ENCODE measurements around the gene ZSWIM4.
A peak's percentile ranks its signal among the peaks of the same experiment; 100 is the strongest.

ZSWIM4 gene

DNA sequence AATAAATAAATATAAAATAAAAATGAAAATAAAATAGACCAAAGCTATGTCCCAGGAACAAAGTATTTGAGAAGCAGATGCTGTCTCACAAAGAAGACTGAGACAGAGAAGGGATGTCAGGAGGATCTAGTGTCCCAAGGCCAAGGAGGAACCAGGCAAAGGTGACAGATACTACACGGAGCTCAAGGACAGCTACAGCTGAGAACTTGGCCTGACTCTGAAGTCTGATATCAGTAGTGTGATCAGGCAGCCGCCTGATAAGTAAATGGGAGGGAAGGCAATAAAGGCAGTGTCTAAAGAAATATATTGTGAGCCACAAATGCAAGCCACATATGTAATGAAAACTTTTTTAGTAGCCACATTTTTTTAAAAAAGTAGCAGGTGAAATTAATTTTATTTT, 61.3 kb downstream of the ZSWIM4 start:
- Histone ChIP-seq H3K27me3 (ENCODE audit: insufficient read depth, low read depth, severe bottlenecking) (no peaks in the 10 kb centered on the region), H3K36me3 (no peaks in the 10 kb centered on the region), H3K27ac (no peak overlapping the region), H3K9me3 (ENCODE audit: severe bottlenecking) (no peaks in the 10 kb centered on the region), H3K4me3 (ENCODE audit: low read depth, low read length) (no peak overlapping the region)
- TF ChIP-seq, protein P1, sequence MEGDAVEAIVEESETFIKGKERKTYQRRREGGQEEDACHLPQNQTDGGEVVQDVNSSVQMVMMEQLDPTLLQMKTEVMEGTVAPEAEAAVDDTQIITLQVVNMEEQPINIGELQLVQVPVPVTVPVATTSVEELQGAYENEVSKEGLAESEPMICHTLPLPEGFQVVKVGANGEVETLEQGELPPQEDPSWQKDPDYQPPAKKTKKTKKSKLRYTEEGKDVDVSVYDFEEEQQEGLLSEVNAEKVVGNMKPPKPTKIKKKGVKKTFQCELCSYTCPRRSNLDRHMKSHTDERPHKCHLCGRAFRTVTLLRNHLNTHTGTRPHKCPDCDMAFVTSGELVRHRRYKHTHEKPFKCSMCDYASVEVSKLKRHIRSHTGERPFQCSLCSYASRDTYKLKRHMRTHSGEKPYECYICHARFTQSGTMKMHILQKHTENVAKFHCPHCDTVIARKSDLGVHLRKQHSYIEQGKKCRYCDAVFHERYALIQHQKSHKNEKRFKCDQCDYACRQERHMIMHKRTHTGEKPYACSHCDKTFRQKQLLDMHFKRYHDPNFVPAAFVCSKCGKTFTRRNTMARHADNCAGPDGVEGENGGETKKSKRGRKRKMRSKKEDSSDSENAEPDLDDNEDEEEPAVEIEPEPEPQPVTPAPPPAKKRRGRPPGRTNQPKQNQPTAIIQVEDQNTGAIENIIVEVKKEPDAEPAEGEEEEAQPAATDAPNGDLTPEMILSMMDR (IDR thresholded peaks at IDR 0.05; ENCODE audit: low read depth, low read length), result no peak
- DNase-seq, result no peak

DNA sequence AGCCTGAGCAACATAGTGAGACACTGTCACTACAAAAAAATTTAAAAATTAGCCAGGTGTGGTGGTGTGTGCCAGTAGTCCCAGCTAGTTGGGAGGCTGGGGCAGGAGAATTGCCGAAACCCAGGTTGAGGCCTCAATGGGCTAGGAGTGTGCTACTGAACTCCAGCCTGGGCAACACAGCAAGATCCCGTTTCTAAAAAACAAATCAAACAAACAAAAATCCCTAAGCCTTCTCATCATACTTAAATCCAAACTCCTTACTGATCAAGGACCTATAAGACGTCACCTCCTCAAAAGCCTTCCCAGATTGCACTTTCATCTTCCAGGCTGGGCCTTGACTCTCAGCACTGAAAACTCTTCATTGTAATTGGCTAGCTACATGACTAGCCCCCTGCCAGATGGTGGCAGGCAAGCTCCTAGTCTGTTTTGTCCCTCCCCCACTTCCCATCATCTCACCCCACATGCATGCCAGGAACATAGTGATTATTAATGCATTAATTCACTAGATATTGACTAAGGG, 64.2 kb downstream of the ZSWIM4 start:
- Histone ChIP-seq H3K9me3 (ENCODE audit: severe bottlenecking) (no peaks in the 10 kb centered on the region), H3K27ac (no peak overlapping the region), H3K36me3 (no peaks in the 10 kb centered on the region), H3K27me3 (ENCODE audit: insufficient read depth, low read depth, severe bottlenecking) (no peaks in the 10 kb centered on the region), H3K4me3 (ENCODE audit: low read depth, low read length) (no peak overlapping the region)
- DNase-seq, result peak; percentile 39
- TF ChIP-seq, protein P1 (IDR thresholded peaks at IDR 0.05; ENCODE audit: low read depth, low read length), result no peak

DNA sequence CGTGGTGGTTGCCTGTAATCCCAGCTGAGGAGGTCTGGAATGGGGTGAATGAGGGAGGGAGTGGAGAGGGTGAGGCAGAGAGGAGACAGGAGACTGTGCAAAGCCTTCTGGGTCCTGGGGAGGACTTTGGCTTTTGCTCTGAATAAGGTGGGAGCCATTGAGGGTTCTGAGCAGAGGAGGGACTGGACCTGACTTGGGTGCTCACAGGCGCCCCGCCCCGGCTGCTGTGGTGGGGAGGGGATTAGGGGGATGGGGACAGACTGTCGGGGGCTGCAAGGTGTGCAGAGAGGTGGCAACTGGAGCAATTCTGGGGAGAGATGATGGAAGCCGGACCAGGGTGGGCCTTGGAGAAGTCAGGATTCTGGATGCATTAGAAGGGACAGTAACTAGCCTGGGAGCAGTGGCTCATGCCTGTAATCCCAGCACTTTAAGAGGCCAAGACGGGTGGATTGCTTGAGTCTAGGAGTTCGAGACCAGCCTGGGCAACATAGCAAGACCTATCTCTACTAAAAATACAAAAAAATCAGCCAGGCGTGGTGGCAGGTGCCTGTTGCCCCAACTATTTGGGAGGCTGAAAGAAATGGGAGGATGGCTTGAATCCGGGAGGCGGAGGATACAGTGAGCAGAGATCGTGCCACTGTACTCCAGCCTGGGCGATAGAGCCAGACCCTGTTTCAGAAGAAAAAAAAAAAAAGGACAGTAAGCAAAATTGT, 65.6 kb downstream of the ZSWIM4 start:
- Histone ChIP-seq H3K9me3 (ENCODE audit: severe bottlenecking) (no peaks in the 10 kb centered on the region), H3K27me3 (ENCODE audit: insufficient read depth, low read depth, severe bottlenecking) (no peaks in the 10 kb centered on the region), H3K36me3 (no peaks in the 10 kb centered on the region), H3K4me3 (ENCODE audit: low read depth, low read length) (no peak overlapping the region), H3K27ac (no peak overlapping the region)
- TF ChIP-seq, protein P1 (IDR thresholded peaks at IDR 0.05; ENCODE audit: low read depth, low read length), result no peak
- no peak for DNase-seq

DNA sequence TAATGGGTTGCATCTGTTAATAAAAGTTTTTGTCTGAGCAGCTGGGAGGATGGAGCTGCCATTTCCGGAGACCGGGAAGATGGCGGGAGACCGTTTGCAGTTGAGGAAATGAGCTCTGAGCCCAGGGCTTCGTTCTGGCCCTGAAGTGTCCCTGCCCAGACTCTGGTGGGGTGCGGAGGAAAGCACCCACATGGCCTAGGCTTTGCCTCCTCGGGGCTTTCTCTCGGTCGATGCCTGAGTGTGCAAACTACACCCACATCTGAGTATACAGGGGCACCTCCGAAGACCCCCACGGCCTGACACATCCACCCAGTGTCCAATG, 66.1 kb downstream of the ZSWIM4 start:
- H3K27ac ChIP-seq, result no peak overlapping the region
- no peaks in the 10 kb centered on the region for H3K9me3 ChIP-seq (ENCODE audit: severe bottlenecking)
- H3K4me3 ChIP-seq (ENCODE audit: low read depth, low read length), result no peak overlapping the region
- H3K36me3 ChIP-seq, result no peaks in the 10 kb centered on the region; the same call in 1 of the 2 replicates
- no peak for DNase-seq
- TF ChIP-seq, protein P1 (IDR thresholded peaks at IDR 0.05; ENCODE audit: low read depth, low read length), result no peak
- no peaks in the 10 kb centered on the region for H3K27me3 ChIP-seq (ENCODE audit: insufficient read depth, low read depth, severe bottlenecking)

DNA sequence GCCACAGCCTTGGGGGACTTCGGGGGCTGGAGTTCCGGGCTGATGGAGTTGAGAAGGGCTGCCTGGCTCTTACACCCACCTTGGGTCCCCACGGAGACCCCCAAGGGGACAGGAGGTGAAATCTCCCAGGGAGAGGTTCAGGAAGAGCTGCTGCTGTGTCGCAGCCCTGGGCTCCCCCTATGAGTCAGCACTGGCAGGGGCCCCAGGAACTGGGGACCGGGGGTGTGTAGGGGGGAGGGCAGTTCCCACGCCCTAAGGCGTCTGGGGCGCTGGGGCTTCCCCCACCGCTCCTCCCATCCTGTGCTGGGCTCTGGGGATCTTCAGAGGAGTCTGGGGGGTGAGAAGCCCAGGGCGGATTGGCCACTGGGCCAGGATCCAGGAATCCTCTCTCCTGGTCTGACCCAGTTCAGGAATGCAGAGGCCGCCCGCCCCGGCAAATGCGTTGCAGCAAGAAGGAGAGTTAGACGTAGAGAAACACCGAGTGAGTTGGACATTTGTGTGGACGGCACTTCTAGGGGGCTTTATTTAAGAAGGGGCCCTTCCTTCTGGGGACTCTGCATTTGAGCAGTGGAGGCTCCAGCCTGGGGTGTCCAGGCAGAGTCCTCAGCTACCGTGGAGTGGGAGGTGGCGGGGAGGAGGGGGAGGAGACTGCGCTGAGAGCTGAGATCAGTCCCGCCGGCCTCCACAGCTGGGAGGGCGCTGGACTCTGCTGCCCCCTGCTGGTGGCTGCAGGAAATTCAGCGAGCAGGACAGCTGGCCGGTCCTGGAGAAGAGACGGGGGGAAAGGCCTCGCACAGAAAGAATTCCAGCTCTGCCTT, 66.7 kb downstream of the ZSWIM4 start:
- H3K36me3 ChIP-seq, result no peaks in the 10 kb centered on the region; the same call in 1 of the 2 replicates
- peak overlapping the region; percentile 29 for H3K4me3 ChIP-seq (ENCODE audit: low read depth, low read length)
- TF ChIP-seq, protein P1 (IDR thresholded peaks at IDR 0.05; ENCODE audit: low read depth, low read length), result peak; percentile 93
- H3K27ac ChIP-seq, result peak overlapping the region; percentile 11; the same call in 1 of the 2 replicates
- no peaks in the 10 kb centered on the region for H3K9me3 ChIP-seq (ENCODE audit: severe bottlenecking)
- peak; percentile 88 for DNase-seq
- H3K27me3 ChIP-seq (ENCODE audit: insufficient read depth, low read depth, severe bottlenecking), result no peaks in the 10 kb centered on the region
